Smooth muscle cell (in vitro differentiated cells): ENCODE measurements around the gene ARL13A. TPM values are rescaled to one million over a fixed set of nuclear protein-coding genes. Genes with fewer than 3 reads are reported as not detected.

Experiments
- DNase-seq: peaks from one replicate; lab custom pipeline; 2025; ENCODE audit not compliant: unreplicated experiment; lab: John Stamatoyannopoulos, UW
- H2AFZ ChIP-seq: fragments of 200-600 bp; sonication (generic); 2 replicates; pipeline ENCODE4 v1.6.0; 2016; ENCODE audit warnings: antibody characterized with exemption, low read depth, mild to moderate bottlenecking
- H3F3A ChIP-seq: fragments of 200-600 bp; sonication (generic); 2 replicates; pipeline ENCODE4 v1.6.0; 2017; ENCODE audit warnings: antibody characterized with exemption, low read depth
- H3K27ac ChIP-seq: fragments of 200-600 bp; sonication (generic); 2 replicates; pipeline ENCODE4 v1.5.1; 2016; ENCODE audit warnings: low read depth, mild to moderate bottlenecking
- H3K27me3 ChIP-seq: fragments of 200-600 bp; sonication (generic); 2 replicates; pipeline ENCODE4 v1.6.1; 2016; ENCODE audit warnings: low read depth, mild to moderate bottlenecking
- H3K36me3 ChIP-seq: fragments of 200-600 bp; sonication (generic); 2 replicates; pipeline ENCODE4 v1.5.1; 2016; ENCODE audit warnings: low read depth
- H3K4me1 ChIP-seq: fragments of 200-600 bp; sonication (generic); 2 replicates; pipeline ENCODE4 v1.5.1; 2016; ENCODE audit warnings: low read depth
- H3K4me2 ChIP-seq: fragments of 200-600 bp; sonication (generic); 2 replicates; pipeline ENCODE4 v1.6.0; 2016; ENCODE audit warnings: mild to moderate bottlenecking
- H3K4me3 ChIP-seq: fragments of 200-600 bp; sonication (generic); 2 replicates; pipeline ENCODE4 v1.5.1; 2016; ENCODE audit warnings: mild to moderate bottlenecking
- H3K79me2 ChIP-seq: fragments of 200-600 bp; sonication (generic); 2 replicates; pipeline ENCODE4 v1.6.0; 2016; ENCODE audit warnings: low read depth, mild to moderate bottlenecking
- H3K9ac ChIP-seq: fragments of 200-600 bp; sonication (generic); 2 replicates; pipeline ENCODE4 v1.6.0; 2016; ENCODE audit warnings: low read depth
- H3K9me3 ChIP-seq: fragments of 200-600 bp; sonication (generic); replicated peaks from 2 replicates; pipeline ENCODE4 v1.5.1; 2016; ENCODE audit warnings: low read depth
- H4K20me1 ChIP-seq: fragments of 200-600 bp; sonication (generic); 2 replicates; pipeline ENCODE4 v1.6.0; 2016; ENCODE audit warnings: low read depth
- WGBS: methylation state at CpG from one replicate; pipeline ENCODE4 v1.1.7; 2016; ENCODE audit warnings: low lambda C conversion rate; 5-methylcytosine and 5-hydroxymethylcytosine counted together
- polyA plus RNA-seq: library from polyadenylated mRNA; unstranded; fragments of >200 nt; fragmentation: Nextera tagmentation; extraction: Ambion mirVana; gene quantifications from 2 replicates; pipeline ENCODE4 v1.2.1, GENCODE V29; 2016
- total RNA-seq: library from RNA; depleted of rRNA; stranded (reverse); fragments of >200 nt; gene quantifications from 2 replicates; pipeline ENCODE4 v1.2.3, GENCODE V29; 2014
- TF ChIP-seq, protein P1 (sequence below): fragments of 200-600 bp; sonication (generic); IDR thresholded peaks from 2 replicates; pipeline ENCODE4 v1.5.1; 2017; ENCODE audit warnings: borderline replicate concordance, mild to moderate bottlenecking, antibody characterized with exemption; ENCODE audit not compliant: insufficient read depth, poor library complexity, severe bottlenecking

Gene ARL13A
- total and polyA plus RNA-seq, 2 experiments from 2014 or later = not detected

GRCh38 chrX:100948557-100948956 is 21.0 kb upstream of the ARL13A start:
- Histone ChIP-seq H3K27ac (no peak overlapping the region), H3F3A (no peaks in the 10 kb centered on the region), H3K27me3 (no peaks in the 10 kb centered on the region), H3K79me2 (no peaks in the 10 kb centered on the region), H4K20me1 (no peaks in the 10 kb centered on the region), H3K4me2 (no peak overlapping the region), H3K36me3 (no peaks in the 10 kb centered on the region), H3K9ac (no peak overlapping the region), H3K9me3 (no peaks in the 10 kb centered on the region), H3K4me1 (no peaks in the 10 kb centered on the region), H2AFZ (no peak overlapping the region), H3K4me3 (no peak overlapping the region)
- WGBS = 83% methylated on average over 1 of the region's 1 CpG
- no peak for DNase-seq
- TF ChIP-seq, protein P1, sequence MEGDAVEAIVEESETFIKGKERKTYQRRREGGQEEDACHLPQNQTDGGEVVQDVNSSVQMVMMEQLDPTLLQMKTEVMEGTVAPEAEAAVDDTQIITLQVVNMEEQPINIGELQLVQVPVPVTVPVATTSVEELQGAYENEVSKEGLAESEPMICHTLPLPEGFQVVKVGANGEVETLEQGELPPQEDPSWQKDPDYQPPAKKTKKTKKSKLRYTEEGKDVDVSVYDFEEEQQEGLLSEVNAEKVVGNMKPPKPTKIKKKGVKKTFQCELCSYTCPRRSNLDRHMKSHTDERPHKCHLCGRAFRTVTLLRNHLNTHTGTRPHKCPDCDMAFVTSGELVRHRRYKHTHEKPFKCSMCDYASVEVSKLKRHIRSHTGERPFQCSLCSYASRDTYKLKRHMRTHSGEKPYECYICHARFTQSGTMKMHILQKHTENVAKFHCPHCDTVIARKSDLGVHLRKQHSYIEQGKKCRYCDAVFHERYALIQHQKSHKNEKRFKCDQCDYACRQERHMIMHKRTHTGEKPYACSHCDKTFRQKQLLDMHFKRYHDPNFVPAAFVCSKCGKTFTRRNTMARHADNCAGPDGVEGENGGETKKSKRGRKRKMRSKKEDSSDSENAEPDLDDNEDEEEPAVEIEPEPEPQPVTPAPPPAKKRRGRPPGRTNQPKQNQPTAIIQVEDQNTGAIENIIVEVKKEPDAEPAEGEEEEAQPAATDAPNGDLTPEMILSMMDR = no peak

- Histone ChIP-seq H3K9me3 (no peaks in the 10 kb centered on the region), H3K79me2 (no peaks in the 10 kb centered on the region), H3K27me3 (no peaks in the 10 kb centered on the region), H3K36me3 (no peaks in the 10 kb centered on the region), H3K4me2 (no peak overlapping the region), H4K20me1 (no peaks in the 10 kb centered on the region), H3K9ac (no peak overlapping the region), H3K27ac (no peak overlapping the region), H3K4me1 (no peaks in the 10 kb centered on the region), H3K4me3 (no peak overlapping the region), H3F3A (no peaks in the 10 kb centered on the region), H2AFZ (no peak overlapping the region)
- WGBS = 80% methylated on average over 3 of the region's 3 CpGs
- DNase-seq = no peak
- TF ChIP-seq, protein P1 = no peak
Observed at GRCh38 chrX:100962811-100963210, 6.7 kb upstream of the ARL13A start.

GRCh38 chrX:100964362-100964761 is 5.1 kb upstream of the ARL13A start:
- Histone ChIP-seq H3K27ac (no peak overlapping the region), H4K20me1 (no peaks in the 10 kb centered on the region), H3K27me3 (no peaks in the 10 kb centered on the region), H3K4me1 (no peaks in the 10 kb centered on the region), H3K9me3 (no peaks in the 10 kb centered on the region), H3K4me2 (no peak overlapping the region), H3K36me3 (no peaks in the 10 kb centered on the region), H3K4me3 (no peak overlapping the region), H3K9ac (no peak overlapping the region), H3K79me2 (no peaks in the 10 kb centered on the region), H3F3A (no peaks in the 10 kb centered on the region), H2AFZ (no peak overlapping the region)
- no peak for DNase-seq
- TF ChIP-seq, protein P1 = no peak

- Histone ChIP-seq H3K9me3 (no peaks in the 10 kb centered on the region), H3K79me2 (no peaks in the 10 kb centered on the region), H3K36me3 (no peaks in the 10 kb centered on the region), H3K9ac (no peak overlapping the region), H3K27me3 (no peaks in the 10 kb centered on the region), H3F3A (no peaks in the 10 kb centered on the region), H3K4me3 (no peak overlapping the region), H2AFZ (no peak overlapping the region), H3K27ac (no peak overlapping the region), H3K4me1 (no peaks in the 10 kb centered on the region), H3K4me2 (no peak overlapping the region), H4K20me1 (no peaks in the 10 kb centered on the region)
- 44% methylated on average over 1 of the region's 1 CpG for WGBS
- DNase-seq = no peak
- TF ChIP-seq, protein P1 = no peak
Observed at GRCh38 chrX:100969936-100970335, 428 bp downstream of the ARL13A start.
